HG02840 (cell line): ENCODE measurements around the gene SRSF9.
A peak's percentile ranks its signal among the peaks of the same experiment; 100 is the strongest.

Experiments used
- ATAC-seq: cut with Tn5 transposase; IDR thresholded peaks from one replicate; pipeline ENCODE4 v1.9.1; 2021; ENCODE audit warnings: mild to moderate bottlenecking, moderate library complexity, moderate number of reproducible peaks; ENCODE audit not compliant: unreplicated experiment, low FRiP score

Gene SRSF9

DNA sequence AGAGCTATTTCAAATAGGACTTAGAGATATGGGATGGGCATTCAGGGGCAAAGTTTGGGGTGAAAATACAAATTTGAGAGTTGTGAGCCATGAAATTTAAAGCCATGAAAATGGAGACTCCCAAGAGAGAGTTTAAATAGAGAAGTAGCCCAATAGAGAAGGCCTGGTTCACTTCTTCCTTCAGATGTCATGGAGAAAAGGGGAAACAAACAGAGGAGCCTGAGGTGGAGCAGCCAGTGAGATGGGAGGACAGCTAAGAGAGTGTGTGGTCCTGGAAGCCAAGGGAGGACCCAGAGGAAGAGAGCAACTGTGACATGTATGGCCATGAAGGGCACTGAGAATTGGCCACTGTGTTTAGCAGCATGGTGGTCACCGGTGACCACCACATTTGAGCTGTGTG, 14.1 kb upstream of the SRSF9 start:
- ATAC-seq = no peak

DNA sequence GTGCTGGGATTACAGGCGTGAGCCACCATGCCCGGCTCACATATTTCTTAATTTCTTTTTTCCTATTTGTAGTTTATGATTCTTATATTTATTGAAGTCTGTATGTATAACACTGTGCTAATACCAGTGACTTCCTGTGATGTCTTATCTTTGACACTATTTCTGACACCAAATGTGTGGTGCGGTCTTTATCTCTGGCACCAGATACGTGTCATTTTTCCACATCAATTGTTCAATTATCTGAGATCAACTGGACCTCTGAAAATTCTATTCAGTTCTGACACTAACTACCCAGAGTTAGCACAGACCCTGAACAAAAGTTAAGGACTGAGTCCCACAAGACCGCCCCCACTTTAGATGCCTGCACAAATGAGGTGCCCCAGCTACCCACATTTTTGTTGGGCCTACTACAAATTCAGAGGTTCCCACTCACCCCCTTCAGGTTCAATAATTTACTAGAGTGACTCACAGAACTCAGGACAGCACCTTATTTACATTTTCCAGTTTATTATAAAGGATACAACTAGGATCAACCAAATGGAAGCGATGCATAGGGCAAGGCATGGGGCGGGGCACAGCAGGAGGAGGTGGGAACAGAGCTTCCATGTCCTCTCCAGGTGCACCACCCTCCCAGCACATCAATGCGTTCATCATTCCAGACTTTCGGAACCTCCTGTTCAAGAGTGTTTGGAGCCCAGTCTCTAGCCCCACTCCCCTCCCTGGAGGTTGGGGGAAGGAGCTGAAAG, 11.6 kb upstream of the SRSF9 start:
- ATAC-seq = no peak

DNA sequence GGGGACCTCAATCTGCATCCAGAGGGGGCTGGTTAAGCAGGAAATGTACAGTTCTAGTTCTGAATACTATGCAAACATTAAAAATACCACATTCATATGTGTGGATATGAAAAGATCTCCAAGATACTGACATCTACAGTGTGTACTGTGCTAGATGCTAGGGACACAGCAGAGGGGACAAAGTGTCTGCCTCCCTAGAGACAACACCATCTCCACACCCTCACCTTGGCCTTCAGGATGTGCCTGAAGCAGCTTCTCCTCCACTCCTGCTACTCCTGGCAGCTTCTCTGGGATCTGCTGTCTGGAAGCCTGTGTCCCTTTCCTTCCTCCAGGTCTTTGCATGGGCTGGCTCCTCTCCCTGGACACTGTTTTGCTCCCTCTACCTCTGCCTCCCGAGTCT, 10.7 kb upstream of the SRSF9 start:
- no peak for ATAC-seq

DNA sequence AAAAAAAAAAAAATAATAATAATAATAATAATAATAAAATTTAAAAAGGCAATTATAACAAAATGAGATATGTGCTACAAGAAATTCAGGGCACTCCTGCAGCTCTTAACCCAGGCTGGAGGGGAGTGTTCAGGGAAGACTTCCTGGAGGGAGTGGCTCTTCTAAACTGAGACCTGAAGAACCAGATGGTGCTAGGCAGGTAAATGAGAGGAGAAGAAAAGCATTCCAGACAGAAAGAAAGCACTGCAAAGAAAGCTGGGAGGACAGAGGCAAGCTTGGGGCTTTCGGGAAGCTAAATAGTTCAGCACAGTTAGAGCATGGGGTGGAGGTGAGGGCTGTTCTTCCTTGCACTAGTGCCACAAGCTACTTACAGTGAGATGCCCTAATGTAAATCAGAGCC, 9.9 kb upstream of the SRSF9 start:
- no peak for ATAC-seq

DNA sequence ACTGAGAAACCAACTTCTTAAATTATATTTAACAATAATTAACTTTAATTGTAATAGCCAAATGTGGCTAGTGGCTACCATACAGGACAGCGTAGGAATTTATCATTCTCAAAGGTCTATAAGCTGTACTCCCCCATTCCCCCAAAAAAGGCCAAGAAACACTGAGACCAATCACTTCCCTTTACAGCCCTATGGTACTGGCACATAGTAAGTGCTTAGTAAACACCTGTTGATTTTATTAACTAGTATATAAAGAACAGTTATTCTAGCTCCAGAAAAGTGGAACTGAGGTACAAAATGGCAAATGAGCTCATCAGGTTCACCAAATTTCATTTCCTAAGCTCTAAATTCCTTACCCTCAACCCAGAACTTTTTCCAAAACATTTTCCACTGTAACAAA, 6.1 kb upstream of the SRSF9 start:
- ATAC-seq = no peak

DNA sequence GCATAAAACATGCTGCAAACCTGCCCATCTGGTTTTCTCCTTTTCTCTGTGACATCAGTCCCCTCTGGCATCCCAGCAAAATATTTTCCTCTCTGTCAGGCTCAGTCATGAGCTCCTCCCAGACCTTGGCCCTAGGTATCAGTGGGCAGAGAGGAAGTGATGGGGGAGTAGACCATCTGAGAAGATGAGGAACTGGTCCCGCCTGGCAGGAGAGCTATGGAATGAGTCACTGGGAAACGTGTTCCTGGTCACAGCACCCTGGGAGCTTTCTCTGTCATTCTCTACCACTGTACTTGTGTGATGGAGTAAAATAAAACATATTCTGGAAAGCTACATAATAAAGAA, 5.0 kb upstream of the SRSF9 start:
- no peak for ATAC-seq

DNA sequence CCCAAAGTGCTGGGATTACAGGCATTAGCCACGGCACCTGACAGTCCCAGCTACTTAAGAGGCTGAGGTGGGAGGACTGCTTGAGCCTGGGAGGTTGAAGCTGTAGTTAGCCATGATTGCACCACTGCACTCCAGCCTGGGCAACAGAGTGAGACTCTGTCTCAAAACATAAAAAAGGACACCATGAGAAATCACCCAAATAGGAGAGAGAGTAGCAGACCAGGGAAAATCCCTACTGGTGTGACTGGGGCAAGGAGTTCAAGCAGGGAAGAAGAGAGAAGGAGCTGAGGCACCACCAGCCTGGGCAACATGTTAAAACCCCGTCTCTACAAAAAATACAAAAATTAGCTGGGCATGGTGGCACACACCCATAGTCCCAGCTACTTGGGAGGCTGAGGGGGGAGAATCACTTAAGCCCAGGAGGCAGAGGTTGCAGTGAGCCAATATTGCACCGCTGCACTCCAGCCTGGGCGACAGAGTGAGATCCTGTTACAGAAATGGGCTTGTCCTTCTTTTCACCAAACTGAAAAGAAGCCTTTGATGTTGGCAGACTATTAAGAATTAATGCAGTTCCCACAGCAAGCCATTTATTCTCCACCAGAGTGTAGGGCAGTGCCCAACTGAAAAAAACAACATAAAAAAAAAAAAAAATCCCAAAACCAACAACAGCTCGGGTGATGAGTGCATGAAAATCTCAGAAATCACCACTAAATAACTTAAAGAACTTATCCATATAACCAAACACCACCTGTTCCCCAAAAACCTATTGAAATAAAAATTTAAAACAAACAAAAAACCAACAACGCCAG, 4.5 kb upstream of the SRSF9 start:
- no peak for ATAC-seq

DNA sequence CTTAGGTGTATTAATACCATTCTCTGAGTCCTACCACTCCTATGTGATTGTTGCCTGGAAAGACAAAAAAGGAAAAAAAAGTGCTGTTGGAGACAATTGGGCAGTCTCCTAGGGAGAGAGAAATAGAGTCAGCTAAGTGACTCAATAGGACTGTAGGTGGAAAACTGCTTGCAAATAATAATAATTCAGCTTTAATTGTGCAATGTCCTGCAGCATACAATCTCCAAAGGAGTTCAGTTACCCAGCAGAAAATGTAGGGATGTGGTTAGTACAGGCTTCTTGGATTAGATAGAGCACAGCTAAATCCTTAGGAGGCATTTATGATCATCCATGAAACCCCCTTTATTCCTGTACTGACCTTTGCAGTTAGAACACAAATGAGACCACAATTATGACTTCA, 3.0 kb upstream of the SRSF9 start:
- ATAC-seq = no peak

DNA sequence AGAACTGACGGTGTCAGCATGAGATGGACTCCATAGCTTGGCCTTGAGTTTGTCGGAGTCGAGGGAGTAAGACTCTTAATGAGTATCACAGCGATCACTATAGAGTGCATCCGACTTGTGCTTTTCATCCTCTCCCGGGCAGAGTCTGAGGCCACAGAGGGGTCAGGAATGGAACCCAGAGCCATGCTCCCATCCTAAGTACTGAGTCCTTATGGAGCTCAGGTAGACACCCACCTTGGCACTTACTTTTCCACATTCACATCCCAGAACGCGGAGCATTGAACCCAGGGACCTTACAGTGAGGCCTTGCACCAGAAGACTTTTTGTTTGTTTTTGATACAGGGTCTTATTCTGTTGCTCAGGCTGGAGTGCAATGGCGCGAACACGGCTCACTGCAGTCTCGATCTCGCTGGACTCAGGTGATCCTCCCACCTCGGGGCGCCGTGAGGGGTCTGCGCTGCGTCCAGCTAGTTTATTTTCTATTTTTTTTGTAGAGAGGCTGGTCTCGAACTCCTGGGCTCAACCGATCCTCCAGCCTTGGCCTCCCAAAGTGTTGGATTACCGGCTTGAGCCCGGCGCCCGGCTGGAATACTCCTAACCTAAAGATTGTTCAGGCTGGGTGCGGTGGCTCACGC, 719 bp upstream of the SRSF9 start:
- no peak for ATAC-seq

DNA sequence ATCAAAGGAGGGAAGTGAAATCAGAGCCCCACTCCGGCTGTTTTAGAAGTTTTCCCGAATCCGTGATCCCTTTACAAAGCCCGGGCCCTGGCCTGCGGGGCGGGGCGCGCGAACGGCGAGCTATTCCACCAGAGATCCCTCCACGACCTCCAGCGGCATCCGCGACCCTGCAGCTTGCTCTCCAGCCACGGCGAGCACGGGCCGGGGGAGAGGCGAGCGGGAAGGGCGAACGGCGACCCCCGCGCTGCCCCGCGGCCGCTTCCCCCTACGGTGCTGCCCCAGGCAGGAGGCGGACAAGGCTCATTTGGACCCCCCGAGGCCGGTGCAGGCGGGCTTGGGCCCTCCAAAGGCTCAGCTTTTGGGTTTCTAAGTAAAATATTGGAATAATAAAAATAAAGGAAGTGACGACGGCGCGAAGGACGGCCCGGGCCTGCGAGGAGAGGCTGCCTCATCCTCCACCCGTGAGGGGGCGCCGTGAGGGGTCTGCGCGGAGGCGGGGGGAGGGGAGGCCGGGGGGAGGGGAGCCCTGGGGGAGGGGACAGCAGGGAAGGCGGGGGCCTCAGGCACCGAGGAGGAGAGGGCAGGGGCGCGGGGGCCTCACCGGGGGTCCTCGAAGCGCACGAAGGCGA, 613 bp downstream of the SRSF9 start:
- ATAC-seq = peak; percentile 34

DNA sequence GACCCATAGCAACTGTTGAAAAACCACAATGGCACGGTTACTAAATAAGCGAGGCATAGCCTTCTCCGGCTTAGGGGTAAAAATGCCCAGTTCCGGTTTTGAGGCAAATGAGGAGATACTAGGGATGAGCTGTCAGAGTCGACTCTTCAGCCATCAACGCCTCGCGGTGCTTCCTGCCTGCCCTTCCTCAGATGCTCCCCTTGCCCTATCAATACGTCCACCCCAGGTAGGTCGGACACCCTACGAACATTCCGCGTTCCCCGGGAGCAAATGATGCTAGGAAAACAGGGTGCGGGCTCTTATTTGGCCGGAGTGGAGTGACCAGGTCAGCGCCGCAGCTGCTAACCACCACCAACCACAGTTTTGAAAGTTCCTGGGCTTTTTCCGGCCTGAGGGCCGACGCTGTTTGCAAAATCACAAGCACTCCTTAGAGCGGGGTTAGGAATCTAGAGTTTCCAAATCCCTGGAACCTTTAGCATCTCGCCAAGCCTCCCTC, 1.2 kb downstream of the SRSF9 start:
- no peak for ATAC-seq

DNA sequence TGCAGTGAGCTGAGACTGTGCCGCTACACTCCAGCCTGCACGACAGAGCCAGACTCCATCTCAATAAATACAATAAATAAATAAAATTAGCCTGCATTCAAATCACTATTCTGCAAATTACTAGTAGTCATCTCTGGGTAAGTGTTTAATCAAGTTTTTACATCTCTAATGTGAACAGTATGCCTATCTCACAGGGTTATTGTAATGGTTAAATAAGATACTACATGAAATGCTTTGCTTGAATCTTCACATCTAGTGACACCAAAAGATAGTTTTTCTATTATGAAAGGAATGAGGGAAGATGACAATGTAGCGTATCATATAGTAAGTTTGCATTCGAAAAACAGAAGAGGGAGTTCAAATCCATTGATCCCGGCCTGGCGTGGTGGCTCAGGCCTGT, 2.1 kb downstream of the SRSF9 start:
- no peak for ATAC-seq

DNA sequence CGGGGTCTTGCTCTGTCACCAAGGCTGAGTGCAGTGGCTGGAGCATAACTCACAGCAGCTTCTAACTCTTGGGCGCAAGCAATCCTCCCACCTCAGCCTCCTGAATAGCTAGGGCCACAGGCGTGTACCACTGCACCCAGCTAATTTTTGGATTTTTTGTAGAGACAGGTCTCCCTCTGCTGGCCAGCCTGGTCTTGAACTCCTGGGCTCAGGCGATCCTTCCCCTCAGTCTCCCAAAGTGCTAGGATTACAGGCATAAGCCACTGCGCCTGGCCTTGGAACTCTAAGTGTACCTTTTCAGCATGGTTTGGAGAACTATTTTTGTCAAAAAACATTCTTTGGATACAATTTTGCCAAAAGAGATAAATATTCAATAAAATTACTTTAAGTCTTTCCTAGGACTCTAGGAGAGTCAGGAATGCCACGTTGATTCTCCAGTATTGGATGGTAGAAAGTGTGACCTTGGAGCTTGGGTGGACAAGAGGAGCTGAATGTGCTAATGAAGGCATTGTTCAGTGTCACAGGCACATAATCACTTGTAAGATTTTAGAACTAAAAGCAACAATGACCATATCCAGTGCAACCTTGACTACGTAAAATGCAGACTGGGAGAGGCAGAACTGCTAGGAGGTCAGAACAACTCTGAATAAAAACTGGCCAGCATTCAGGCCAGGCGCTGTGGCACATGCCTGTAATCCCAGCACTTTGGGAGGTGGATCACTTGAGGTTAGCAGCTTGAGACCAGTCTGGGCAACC, 2.8 kb downstream of the SRSF9 start:
- no peak for ATAC-seq

DNA sequence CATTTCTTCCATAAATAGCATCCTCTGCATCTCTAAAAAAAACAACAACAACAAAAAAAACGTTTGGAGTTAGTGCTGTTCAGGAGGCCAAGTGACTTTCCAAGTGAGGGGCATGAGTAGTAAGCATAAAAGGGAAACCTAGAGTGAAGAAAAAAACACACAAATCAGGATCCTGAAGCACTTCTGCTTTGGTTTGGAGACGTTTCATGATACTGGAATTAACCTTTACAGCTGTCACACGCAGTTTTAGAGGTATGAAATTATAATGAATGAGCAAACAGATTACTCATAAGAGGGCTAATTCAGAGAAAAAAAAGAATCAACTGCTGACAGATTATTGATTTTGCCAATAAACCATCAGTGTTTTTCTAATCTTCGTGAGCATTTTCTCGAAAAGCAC, 3.8 kb downstream of the SRSF9 start:
- no peak for ATAC-seq

DNA sequence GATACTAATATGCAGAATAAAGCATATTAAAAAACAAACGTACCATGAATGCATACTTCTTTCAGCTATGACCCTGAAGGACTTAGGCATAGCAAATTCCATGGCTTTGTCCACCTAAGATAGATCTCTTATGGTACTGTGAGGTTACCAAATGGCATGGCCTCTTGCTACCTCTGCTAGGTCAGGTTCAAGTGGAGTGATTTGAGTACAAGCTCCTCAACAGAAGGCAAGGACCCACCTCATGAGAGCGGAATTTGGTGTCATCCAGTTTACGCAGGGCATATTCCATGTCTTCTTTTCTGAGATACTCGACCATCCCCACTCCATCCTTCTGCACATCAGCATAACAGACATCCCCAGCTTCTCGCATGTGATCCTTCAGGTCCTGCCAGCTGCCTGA, 5.8 kb downstream of the SRSF9 start:
- ATAC-seq = no peak

DNA sequence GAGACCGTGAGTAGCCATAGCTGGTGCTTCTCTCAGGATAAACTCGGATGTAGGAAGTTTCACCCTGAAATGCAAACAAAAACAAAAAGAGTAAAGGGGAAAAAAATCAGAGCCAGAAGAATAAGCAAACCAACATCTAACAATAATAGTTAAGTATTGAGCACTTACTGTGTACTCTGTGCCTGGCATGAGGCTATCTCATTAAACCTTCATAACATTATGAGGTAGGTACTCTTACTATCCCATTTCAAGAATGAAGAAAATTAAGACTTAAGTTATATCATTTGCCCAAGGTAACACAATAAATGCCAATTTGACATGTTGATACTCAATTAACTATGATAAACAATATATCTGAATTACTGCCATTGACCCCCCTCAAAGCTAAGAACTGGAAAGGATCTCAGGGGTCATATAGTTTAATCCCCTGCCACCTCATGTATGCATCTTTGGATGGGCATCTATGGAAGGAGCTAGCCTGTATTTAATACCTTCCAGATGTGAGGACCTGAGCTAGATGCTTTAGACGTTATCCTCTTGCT, 7.4 kb downstream of the SRSF9 start:
- ATAC-seq = no peak

DNA sequence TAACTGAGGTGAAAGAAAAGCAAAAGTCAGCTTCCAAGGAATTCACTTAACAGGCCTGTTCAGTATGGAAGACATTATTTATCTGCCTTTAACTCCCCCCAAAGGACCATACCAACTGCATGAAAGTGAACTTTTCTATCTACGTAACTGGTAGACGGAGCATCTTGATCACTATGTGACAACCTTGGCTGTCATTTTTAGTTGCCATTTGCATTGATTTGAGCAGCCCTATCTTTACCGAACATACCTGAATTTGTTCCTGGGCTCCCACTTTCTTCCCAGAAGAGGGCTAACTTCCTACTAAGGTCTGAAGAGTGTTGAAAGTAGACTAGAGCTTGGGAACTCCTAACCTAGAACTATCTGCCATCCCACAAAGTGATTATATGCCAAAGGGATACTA, 9.4 kb downstream of the SRSF9 start:
- no peak for ATAC-seq

DNA sequence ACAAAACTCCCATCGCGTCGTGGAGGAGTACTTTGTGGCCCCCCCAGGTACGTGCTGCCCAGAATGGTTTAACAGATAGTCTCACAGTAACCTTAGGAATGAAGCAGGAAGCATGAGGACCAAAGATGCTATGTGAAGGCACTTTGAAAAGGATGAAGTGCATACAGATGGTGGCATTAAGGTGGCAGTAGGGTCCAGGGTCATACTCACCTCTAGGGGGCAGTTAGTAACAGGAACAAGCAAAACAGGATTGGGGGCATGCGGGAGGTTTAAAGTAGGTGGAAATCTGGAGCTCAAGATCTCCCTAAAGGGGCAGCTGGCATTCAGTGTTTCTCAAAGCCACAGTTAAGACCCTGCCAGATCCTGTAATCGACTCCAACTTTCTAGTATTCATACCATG, 12.4 kb downstream of the SRSF9 start:
- no peak for ATAC-seq

DNA sequence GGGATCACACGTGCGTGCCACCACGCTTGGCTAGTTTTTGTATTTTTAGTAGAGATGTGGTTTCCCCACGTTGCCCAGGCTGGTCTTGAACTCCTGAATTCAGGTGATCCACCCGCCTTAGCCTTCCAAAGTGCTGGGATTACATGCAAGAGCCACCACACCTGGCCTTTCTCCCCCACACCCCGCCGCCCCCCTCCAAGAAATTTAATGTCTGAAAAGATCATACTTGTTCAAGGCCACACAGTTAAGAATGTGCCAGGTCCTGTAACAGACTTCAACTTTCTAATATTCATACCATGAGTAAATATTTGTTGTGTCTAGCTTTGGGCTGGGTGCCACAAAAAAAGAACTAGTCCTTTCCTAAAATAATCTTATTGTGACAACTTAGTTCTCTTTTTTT, 14.2 kb downstream of the SRSF9 start:
- ATAC-seq = no peak

DNA sequence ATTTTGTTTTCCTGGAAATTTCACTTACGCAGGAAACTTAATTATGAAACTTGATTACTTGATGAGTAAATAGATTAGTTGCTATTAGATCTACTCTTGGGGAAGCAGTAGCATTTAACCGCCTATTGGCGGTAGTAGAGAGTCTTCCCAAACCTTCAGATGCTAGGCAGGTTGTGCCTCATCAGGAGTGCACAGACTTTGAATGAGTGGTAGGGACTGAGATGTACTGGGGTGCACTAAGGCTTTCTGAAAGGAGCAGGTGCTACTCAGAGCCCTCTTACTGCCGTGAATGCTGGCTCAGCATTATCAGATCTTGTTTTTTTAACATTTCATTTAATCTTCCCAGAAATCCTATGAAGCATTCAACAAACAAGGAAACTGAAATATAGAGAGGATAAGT, 15.6 kb downstream of the SRSF9 start:
- ATAC-seq = no peak
